ENCODE results near the gene PLD3. TPM values are rescaled to one million over a fixed set of nuclear protein-coding genes. Genes with fewer than 3 reads are reported as not detected.

The PLD3 gene
- total RNA-seq, 1 donor from 2014 or later = 116 TPM

GRCh38 chr19:40303765-40304164 lies 44.7 kb upstream of the PLD3 start:
- Histone ChIP-seq H3K36me3 (no peaks in the 10 kb centered on the region), H2AFZ (replicated peaks) (no peak overlapping the region), H3K4me1 (no peaks in the 10 kb centered on the region), H3K4me2 (no peak overlapping the region), H3K9ac (no peak overlapping the region), H3K79me2 (ENCODE audit: low read depth) (no peaks in the 10 kb centered on the region), H3K27ac (no peak overlapping the region), H3K27me3 (no peaks in the 10 kb centered on the region), H4K20me1 (ENCODE audit: low read depth) (no peaks in the 10 kb centered on the region), H3F3A (ENCODE audit: low read depth) (no peaks in the 10 kb centered on the region), H3K4me3 (no peak overlapping the region), H3K9me3 (ENCODE audit: low read depth) (no peaks in the 10 kb centered on the region)
- peaks cover 4% of the 10 kb centered on the region for H3K27me3 Mint-ChIP-seq (ENCODE audit: insufficient read depth, low read depth)
- peaks cover 3% of the 10 kb centered on the region for H3K4me1 Mint-ChIP-seq
- H3K4me3 Mint-ChIP-seq = no peak overlapping the region
- H3K9me3 Mint-ChIP-seq = no peaks in the 10 kb centered on the region
- no peak for DNase-seq (ENCODE audit: low spot score)
- TF ChIP-seq EZH2phosphoT487 (IDR thresholded peaks at IDR 0.05) = no peak
- TF ChIP-seq EZH2 (IDR thresholded peaks at IDR 0.05) = no peak
- TF ChIP-seq CTCF (IDR thresholded peaks at IDR 0.05) = no peak
- H3K36me3 Mint-ChIP-seq = no peaks in the 10 kb centered on the region
- H3K27ac Mint-ChIP-seq = peak overlapping the region; percentile 93

DNA sequence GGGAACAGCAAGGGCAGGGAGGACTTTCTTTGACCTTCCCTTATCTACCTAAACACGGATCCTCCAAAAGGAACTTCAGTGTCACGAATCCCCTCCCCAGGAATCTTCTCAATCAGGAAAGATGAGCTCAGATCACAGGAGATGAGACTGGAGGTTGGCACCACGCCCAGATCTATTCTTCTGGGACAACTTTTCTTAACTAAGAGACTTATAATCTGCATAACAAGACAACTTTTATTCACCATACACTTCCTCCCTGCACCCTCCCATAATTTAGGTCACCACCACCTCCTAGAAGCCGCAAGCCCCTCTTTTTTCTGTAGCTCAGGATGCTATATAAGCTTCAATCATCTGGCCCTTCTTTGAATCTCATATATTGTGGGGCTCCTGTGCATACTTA lies 44.2 kb upstream of the PLD3 start:
- DNase-seq (ENCODE audit: low spot score) = no peak
- Histone ChIP-seq H3K79me2 (ENCODE audit: low read depth) (no peaks in the 10 kb centered on the region), H4K20me1 (ENCODE audit: low read depth) (no peaks in the 10 kb centered on the region), H3K27ac (no peak overlapping the region), H3K27me3 (no peaks in the 10 kb centered on the region), H3K9ac (no peak overlapping the region), H3K36me3 (no peaks in the 10 kb centered on the region), H3K4me1 (no peaks in the 10 kb centered on the region), H3K4me3 (no peak overlapping the region), H3K4me2 (no peak overlapping the region), H2AFZ (replicated peaks) (no peak overlapping the region), H3K9me3 (ENCODE audit: low read depth) (no peaks in the 10 kb centered on the region), H3F3A (ENCODE audit: low read depth) (no peaks in the 10 kb centered on the region)
- Mint-ChIP-seq H3K27ac (no peak overlapping the region), H3K4me3 (no peak overlapping the region), H3K9me3 (no peaks in the 10 kb centered on the region), H3K4me1 (peaks cover 3% of the 10 kb centered on the region), H3K36me3 (no peaks in the 10 kb centered on the region), H3K27me3 (ENCODE audit: insufficient read depth, low read depth) (peaks cover 4% of the 10 kb centered on the region)
- TF ChIP-seq EZH2phosphoT487 (IDR thresholded peaks at IDR 0.05) = no peak
- TF ChIP-seq EZH2 (IDR thresholded peaks at IDR 0.05) = no peak
- TF ChIP-seq CTCF (IDR thresholded peaks at IDR 0.05) = no peak

- Mint-ChIP-seq H3K9me3 (no peaks in the 10 kb centered on the region), H3K27ac (no peak overlapping the region), H3K4me3 (no peak overlapping the region), H3K27me3 (ENCODE audit: insufficient read depth, low read depth) (peaks cover 4% of the 10 kb centered on the region), H3K36me3 (no peaks in the 10 kb centered on the region), H3K4me1 (peaks cover 3% of the 10 kb centered on the region)
- no peak for TF ChIP-seq EZH2 (IDR thresholded peaks at IDR 0.05)
- TF ChIP-seq CTCF (IDR thresholded peaks at IDR 0.05) = peak; percentile 88
- Histone ChIP-seq H3K4me3 (no peak overlapping the region), H3K27ac (no peak overlapping the region), H3K27me3 (no peaks in the 10 kb centered on the region), H3K9ac (no peak overlapping the region), H3F3A (ENCODE audit: low read depth) (no peaks in the 10 kb centered on the region), H3K4me1 (no peaks in the 10 kb centered on the region), H3K9me3 (ENCODE audit: low read depth) (no peaks in the 10 kb centered on the region), H4K20me1 (ENCODE audit: low read depth) (no peaks in the 10 kb centered on the region), H2AFZ (replicated peaks) (no peak overlapping the region), H3K79me2 (ENCODE audit: low read depth) (no peaks in the 10 kb centered on the region), H3K4me2 (no peak overlapping the region), H3K36me3 (no peaks in the 10 kb centered on the region)
- DNase-seq (ENCODE audit: low spot score) = peak; percentile 90
These were observed 43.1 kb upstream of the PLD3 start for GRCh38 chr19:40305403-40305802.

GRCh38 chr19:40309666-40310065 lies 38.8 kb upstream of the PLD3 start:
- Histone ChIP-seq H2AFZ (replicated peaks) (no peak overlapping the region), H3K9me3 (ENCODE audit: low read depth) (no peaks in the 10 kb centered on the region), H4K20me1 (ENCODE audit: low read depth) (no peaks in the 10 kb centered on the region), H3K4me1 (no peaks in the 10 kb centered on the region), H3K4me3 (no peak overlapping the region), H3K79me2 (ENCODE audit: low read depth) (no peaks in the 10 kb centered on the region), H3K9ac (no peak overlapping the region), H3K27ac (no peak overlapping the region), H3K4me2 (no peak overlapping the region), H3K36me3 (no peaks in the 10 kb centered on the region), H3K27me3 (no peaks in the 10 kb centered on the region), H3F3A (ENCODE audit: low read depth) (no peaks in the 10 kb centered on the region)
- Mint-ChIP-seq H3K27ac (no peak overlapping the region), H3K27me3 (ENCODE audit: insufficient read depth, low read depth) (peaks cover 4% of the 10 kb centered on the region), H3K36me3 (no peaks in the 10 kb centered on the region), H3K4me1 (peaks cover 3% of the 10 kb centered on the region), H3K4me3 (no peak overlapping the region), H3K9me3 (no peaks in the 10 kb centered on the region)
- no peak for TF ChIP-seq EZH2phosphoT487 (IDR thresholded peaks at IDR 0.05)
- TF ChIP-seq CTCF (IDR thresholded peaks at IDR 0.05) = no peak
- no peak for TF ChIP-seq EZH2 (IDR thresholded peaks at IDR 0.05)
- no peak for DNase-seq (ENCODE audit: low spot score)
